Prostate gland (tissue), 2 donors: Measurements from ENCODE around the gene NEU2.

Experiments used
- POLR2A ChIP-seq: fragments of 450-650 bp; IDR thresholded peaks from one replicate; pipeline ENCODE4 v1.6.1; 2016; ENCODE audit warnings: antibody characterized with exemption, mild to moderate bottlenecking
- POLR2AphosphoS5 ChIP-seq: sonication (generic); formaldehyde crosslinking; IDR thresholded peaks from one replicate; pipeline ENCODE4 v1.6.1; 2017; ENCODE audit warnings: antibody characterized with exemption
- TF ChIP-seq, protein P1 (sequence below), 4 experiments: fragments of 200-600 bp in 2 of 4; fragments of 450-650 bp in 2 of 4; sonication (generic) in 2 of 4; IDR thresholded peaks; 1 replicate in 3 of 4; 2 replicates in 1 of 4; pipeline ENCODE4 v1.5.1; 2016 to 2019; ENCODE audit warnings: antibody characterized with exemption in 4 of 4, mild to moderate bottlenecking in 2 of 4, moderate library complexity in 2 of 4

- no peak for TF ChIP-seq POLR2AphosphoS5
- TF ChIP-seq, protein P1, sequence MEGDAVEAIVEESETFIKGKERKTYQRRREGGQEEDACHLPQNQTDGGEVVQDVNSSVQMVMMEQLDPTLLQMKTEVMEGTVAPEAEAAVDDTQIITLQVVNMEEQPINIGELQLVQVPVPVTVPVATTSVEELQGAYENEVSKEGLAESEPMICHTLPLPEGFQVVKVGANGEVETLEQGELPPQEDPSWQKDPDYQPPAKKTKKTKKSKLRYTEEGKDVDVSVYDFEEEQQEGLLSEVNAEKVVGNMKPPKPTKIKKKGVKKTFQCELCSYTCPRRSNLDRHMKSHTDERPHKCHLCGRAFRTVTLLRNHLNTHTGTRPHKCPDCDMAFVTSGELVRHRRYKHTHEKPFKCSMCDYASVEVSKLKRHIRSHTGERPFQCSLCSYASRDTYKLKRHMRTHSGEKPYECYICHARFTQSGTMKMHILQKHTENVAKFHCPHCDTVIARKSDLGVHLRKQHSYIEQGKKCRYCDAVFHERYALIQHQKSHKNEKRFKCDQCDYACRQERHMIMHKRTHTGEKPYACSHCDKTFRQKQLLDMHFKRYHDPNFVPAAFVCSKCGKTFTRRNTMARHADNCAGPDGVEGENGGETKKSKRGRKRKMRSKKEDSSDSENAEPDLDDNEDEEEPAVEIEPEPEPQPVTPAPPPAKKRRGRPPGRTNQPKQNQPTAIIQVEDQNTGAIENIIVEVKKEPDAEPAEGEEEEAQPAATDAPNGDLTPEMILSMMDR (IDR thresholded peaks at IDR 0.05) = no peak
- TF ChIP-seq POLR2A = no peak
These were observed 30.9 kb downstream of the NEU2 start for GRCh38 chr2:233063269-233063975.
